NCI-H510A treated with DMSO at 0.1 percent for 48 hours (cell line): ENCODE measurements around the gene HAAO.

Source experiments
- DNase-seq: peaks from one replicate; lab custom pipeline; 2025; lab: John Stamatoyannopoulos, UW

HAAO gene

DNA sequence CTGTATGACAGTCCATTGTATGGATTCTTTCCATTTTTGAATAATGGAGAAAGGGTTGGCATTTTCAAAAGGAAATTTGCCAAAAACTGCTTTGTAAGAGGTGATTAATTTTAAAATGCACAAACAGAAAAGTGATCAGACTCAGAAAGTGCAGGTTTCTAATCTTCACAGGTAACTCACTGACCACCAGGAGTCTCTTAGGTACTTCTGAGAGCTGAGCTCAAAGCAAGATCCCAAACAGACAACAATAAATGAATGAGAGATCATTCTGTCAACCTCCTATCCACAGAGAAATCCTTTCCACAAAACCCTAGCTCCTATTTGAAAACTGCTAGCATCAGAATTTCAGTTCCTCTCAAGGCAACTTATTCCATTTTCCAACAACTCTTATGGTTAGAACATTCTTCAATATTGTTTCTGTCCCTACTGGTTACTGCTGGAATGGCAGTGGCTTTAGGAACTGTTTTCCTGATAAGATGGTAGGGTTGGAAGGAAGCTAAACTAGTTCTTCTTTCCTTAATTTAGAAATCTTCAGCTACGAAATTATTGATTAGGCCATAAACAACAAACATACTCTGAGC lies 20.6 kb upstream of the HAAO start:
- DNase-seq, result peak; percentile 29

DNA sequence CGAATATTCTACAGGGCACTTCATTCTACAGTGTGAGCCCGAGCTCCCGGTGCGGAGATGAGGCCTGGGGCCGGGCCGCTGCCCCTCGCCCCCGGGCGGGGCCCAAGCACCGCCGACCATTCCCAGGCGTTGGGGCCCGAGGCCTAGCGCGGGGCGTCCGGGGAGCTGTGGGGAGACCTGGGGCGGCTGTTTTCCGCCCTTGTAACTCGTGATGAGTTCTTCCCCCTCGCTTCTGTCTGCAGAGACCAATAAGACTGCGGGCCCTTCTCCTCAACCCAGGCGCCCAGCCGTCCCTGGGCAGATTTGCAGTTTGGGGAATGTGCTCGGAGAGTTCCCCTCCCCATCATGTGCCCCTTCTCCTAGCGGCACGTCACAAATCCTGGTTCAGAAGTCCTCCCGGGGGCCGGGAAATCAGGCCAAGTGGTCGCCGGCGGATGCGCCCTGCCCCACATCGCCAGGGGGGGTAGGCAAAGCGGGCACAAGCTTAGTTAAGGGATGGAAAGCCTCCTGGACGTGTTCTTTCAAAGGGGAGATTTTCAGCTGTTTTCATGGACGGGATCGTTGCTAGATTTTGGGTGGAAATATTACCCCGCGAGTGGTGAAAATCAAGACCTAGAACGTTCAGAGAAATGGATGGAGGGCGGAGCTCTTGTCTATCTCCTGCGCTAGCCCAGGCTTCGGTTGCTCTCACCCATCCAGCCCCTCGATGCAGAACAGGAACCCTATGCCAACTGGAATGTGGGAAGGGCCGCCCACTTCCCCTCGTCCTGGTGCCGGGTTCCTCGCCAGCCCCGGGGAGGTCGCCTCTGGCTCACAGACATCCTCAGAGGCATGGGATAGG lies 18.8 kb upstream of the HAAO start:
- DNase-seq, result peak; percentile 74

DNA sequence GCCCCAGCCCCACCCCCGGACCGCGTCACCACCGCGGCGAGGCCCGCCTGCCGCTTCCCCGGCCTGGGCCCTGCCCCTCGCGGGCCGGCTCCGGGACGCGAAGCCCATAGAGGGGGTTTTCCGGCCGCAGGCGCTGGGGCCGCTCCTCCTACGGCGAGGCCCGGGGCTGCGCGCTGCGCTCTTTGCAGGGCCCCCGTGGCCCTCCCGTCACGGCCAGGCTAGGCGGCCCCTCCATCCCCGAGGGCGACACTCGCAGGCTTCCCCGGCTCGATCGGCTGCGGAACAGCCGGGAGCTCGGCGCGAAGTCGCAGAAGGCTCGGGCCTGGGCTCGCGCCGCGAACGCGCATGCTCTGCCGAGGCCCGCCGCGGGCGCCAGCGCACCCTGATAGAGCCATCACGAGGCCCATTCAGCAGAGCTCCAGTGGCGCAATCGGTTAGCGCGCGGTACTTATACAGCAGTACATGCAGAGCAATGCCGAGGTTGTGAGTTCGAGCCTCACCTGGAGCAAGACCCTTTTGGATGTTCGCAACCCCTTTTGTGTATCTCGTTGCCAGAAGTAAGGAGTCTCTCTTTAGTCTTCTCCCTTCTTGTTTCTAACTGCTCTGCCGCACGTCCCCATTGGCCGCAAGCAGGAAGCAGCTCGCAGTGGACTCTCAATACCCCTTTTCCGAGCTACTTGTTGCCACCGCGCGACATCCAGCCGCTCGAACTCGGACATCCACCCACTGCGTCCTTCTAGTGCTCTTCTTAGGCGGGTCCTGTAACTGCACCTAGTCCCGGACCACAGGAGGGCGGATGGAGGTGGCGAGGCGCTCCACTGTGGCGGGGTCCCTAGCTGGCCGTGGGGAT lies 18.0 kb upstream of the HAAO start:
- DNase-seq, result peak; percentile 89

DNA sequence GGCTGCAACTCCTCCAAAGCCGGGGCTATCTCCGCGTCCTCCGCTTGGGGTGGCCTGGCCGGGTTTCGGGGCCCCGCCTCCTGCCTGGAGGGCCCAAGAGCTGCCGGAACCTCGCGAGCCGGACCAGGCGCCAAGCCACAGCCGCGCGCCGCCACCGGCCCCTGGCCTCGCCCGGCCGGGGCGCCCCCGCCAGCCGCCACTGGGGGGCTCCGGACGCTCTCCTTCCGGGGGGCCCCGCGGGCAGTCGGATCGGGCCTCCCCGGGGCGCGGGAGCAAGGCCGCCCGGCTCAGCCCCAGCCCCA lies 17.4 kb upstream of the HAAO start:
- DNase-seq, result peak; percentile 71

DNA sequence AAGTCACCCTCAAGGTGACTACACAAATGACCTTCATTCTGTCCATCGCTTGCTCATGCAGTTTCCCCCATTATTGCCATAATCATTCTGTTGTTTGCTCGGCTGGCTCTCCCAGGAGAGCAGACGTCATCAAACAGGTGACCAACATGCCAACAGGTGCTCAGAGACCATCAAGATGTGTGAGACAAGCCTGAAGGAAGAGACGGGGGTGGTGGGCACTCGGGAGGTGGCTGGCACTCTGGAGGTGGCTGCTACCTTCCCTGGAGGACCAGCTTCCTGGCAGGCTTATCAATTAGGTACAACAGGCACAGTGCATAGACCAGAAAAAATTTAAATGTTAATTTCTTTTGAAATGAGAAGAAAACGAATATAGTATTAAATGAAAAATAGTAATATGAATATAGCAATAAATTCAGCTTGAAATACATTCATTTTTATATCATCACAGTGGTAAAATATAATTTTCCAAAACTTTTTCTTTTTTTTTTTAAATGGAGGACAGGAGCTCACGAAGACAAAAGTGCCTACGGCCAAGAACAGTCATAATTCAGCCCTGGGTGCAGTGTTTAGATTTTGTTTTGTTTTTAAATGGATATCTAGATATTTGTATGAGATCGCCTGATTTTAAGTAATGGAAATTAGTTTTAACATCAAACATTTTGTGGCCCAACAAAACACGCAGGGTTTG lies 16.9 kb upstream of the HAAO start:
- peak; percentile 74 for DNase-seq

DNA sequence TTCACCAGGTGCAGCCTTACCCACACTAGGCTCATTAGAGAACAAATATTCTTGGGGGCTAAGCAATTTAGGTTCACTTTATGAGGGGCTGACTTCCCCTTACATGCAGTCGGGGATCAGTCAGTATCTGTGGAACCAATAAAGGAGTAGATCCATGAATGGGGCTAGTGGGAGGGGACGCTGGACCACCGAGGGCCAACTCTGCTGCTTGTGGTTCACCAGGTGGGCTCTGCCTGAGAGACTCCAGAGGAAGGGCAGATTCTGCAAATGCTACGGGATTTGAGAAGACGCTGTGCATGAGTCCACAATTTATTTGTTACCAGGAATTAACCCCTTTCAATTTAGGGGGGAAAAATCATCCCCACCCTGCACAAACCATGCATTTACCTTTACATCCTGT lies 15.9 kb upstream of the HAAO start:
- no peak for DNase-seq

DNA sequence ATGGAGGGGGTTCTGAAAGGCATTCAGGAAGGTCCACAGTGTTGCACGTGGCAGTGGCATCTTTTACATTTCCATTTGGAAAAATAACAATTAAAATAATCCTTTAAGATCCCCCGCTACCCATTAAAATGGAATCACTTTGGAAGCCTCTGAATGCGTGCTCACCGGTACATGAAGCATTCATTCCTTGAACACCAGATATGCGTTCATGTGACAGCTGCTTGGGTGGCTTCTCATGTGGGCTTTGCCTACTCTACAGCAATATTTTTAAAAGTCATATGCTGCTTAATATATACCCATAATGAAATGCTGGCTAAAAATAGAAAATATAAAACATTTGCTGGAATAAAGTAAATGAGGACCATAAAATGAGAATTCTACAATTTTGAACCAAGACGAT lies 14.4 kb upstream of the HAAO start:
- DNase-seq, result no peak

DNA sequence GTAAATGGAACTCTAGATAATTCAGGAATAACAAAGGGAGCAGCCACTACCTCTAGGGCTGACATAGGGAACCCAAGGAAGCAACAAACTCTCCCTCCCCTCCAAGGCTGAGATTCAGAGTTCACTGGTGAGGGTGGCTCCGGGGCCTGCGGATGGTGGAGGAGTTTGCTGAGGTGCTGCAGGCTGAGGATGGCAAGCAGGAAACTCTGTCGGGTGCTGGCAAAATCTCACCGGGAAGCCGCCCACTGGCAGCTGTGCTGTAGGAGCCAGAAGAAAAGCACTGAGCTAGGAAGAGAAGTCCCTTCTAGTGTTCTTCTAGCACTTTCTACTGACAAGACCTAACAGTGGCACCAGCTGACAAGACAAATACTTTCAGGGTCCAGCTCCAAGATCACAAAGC lies 12.5 kb upstream of the HAAO start:
- DNase-seq, result no peak

DNA sequence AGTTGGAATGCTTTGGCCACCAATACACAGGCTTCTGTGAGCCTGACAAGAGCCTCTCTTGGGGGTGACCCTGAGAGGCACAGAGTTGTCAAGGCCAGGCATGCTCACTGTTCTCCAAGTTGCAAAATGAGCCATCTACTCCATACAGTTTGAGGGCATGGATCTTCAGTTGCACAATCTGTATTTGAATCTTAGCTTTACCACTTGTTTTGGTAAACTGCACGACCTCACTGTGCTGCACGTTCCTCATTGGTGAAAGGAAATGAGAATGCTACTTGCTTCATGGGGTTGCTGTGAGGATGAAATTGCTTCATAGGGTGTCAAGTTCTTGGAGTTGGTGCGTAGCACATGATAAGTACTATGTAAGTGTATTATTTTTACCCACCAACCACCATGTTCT lies 12.0 kb upstream of the HAAO start:
- DNase-seq, result no peak

DNA sequence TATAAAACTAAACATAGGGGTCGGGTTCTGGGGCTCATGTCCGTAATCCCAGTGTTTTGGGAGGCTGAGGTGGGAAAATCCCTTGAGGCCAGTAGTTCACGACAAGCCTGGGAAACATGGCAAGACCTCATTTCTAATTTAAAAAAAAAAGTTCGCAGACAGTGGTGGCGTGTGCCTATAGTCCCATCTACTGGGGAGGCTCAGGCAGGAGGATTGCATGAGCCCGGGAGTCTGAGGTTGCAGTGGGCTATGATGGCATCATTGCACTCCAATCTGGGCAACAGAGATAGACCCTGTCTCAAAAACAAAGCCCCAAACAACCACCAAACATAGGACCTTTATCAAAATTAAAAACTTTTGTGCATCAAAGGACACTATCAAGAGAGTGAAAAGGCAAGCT lies 9.8 kb upstream of the HAAO start:
- DNase-seq, result no peak

DNA sequence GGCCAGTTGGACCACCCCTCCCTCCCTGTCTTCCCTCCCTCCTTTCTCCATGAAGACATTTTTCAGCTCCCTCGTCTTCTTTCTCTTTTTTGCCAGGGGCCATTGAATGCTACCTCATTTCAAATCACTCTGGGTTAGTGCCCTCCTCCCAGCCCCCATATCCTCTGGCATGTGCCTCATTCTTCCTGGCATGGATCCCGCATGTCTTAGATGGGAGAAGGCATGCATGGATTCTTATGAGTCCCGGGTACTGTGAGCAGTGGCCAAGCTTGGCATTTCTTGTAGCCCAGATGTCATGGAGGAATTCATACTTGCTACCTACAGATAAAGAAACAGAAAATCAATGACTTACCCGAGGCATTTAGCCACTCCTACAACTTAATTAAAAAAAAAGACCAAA lies 9.0 kb upstream of the HAAO start:
- no peak for DNase-seq

DNA sequence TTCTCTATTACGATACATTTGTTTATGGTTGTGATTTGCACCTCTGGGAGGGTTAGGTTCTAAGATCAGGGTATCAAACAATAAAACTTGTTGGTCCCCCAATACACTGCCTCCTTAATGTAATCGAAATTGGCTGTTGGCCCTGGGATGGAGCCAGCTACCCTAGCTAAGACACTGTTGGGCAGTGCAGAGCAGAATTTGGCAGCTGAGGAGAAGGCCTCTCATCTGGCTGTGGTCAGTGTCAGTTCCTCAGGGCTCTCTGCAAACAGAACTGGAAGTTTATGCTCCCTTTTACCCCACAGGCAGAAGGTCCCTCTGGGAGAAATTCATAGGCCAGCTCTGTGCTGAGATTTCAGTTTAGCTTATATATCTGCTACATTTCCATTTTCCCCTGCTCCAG lies 8.6 kb upstream of the HAAO start:
- no peak for DNase-seq

DNA sequence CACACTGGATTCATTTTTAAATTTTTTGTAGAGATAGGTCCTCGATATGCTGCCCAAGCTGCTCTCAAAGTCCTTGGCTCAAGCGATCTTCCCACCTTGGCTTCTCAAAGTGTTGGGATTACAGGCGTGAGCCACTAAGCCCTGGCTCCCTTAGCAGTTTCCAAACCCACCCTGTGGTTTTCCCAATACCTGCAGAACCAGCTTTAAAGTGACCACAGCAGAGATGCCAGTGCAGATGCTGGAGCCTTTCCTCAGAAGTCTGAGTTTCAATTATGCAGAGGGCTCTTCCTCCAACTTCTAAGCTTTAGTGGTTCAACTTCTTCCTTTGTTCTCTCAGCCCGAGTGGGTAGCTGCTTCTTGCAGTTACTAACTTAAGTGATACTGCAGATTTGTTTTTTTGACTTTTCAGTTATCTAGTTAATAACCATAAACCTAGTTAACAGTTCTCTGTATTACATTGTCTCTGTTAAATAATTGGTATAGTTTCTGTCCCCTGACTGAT lies 8.1 kb upstream of the HAAO start:
- no peak for DNase-seq

DNA sequence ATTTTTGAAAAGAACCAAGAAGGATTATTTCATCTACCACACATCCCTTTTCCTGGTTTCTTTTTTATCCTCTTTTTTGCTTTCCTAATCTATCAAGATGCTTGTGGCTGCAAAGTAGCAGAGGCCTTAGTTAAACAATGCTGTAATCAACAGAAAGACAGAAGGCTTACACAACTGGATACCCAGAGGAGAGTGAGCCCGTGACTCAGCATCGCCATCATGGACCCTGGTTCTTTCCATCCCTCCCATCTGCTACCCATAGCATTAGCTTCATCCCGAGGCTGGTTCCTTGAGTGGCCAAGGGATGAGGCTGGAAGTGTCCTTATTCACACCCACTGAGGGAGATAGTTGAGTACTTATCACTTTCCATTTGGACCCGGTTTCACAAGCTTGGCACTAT lies 7.5 kb upstream of the HAAO start:
- no peak for DNase-seq

DNA sequence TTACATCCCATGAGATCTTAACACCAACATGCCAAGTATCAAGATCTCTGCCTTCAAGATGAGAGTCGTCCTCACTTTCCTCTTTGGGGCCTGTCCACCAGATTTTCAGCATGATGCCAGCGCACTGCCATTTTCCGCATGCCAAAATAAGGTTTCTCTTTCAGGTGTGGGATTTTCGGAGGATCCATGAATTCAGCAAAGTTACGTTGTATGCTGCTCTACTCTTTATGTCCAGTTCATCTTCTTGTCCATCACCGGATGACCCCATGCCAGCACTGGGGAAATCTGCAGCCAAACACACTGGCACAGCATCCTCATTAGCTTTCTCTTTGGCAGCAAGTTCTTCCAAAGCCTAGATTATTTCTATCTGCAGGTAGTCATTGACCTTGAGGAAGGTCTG lies 4.9 kb upstream of the HAAO start:
- DNase-seq, result no peak

DNA sequence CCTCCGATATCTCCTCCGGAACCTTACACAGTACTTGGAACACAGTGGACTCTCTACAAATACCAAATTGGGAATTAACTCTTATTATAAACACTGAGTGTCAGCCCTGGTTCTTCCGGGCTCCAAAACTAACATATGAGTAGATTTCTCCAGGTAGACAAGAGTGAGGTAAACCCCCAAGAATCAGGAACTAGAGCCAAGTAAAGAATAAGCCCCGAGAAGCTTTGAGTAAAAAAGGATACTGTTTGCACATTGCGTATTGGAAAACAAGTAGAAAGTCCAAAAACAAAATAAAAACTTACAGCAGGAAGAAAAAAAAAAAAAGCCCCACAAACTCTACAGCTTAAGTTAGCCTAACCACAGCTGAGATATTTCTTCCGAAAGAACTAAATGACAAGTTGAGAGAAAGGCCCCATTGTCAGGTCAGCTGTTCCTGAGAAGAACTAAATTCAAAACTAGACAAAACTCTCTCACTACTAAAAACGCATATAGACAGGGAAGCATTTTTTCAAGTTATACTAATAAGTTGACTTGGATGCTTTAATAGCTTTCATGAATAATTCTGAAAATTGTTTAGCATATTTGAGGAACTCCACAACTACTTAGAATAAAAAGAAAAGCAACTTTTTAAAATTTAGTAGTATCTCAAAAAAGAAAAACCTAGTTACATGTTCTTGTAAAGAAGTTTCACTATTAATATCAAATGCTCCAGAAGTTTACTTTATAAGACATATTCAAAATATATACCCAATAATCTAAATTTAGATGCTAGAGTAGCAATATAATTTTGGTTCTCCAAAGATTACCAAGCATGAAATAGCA lies 4.3 kb upstream of the HAAO start:
- DNase-seq, result no peak

DNA sequence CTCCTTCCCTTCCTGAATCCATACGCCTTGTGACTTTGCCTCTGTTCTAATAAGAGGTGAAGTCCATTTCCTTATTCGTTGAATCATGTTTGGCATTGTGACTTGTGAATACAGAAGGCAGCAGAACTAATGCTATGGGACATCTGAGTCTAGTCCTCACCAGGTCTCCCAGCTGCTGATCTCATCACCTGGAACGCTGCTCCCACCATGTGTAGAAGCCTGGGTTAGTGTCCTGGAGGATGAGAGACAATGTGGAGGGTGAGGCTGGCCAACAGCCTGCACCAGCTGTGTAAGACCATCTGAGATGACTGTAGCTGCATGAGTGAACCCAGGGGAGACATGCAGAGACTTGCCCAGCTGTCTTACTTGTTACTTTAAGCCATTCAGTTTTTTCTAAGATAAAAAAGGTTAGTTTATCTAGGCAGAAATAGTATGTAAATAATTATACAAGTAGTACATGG lies 3.5 kb upstream of the HAAO start:
- DNase-seq, result no peak

DNA sequence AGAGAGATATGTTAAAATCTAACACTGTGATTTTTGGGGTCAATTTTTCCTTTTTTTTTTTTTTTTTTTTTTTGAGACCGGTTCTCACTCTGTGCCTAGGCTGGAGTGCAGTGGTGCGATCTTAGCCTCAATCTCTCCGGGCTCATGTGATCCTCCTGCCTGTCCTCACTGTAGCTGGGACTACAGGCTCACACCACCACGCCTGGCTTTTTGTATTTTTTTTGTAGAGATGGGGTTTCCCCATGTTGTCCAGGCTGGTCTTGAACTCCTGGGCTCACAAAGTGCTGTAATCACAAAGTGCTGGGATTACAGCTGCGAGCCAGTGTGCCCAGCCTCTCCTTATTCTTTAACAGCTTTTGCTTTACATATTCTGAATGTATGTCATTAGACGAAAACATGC lies 2.9 kb upstream of the HAAO start:
- no peak for DNase-seq

DNA sequence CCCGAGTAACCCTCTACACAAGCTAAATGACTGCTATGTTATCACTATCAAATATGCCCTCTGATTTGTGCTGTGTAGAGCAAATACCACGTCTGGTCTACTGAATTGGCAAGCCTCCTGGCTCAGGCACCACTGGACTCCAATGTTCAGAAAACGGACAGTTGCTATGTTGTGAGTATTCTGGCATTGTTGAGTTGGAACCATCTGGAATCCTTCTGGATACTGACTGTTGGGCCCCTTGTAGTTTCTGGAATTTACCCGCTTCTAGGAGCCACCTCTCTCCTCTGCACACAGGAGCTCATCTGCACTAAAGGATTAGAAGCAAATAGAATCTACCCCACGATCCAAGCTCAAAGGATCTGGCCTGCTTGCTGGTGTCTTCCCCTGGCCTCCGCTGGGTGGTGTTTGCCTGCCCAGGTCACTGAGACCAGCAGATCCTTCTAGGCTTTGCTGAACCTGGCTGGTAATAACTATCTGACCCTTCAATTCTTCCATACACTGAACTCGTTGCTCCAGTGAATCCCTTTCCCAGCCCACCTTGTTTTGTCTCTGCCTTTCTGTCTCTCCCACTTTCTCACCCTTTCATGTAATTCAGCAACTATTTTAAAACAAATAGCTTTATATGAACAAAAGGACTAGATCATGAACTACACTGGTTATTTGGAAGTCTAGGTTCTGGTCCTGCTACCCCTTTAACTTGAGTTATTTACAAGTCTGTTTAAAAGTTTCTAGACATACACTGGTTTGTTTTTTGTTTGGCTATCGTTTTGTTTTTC lies 2.1 kb upstream of the HAAO start:
- peak; percentile 51 for DNase-seq
